Activated naive CD4-positive, alpha-beta T cell treated with anti-CD3 and anti-CD28 coated beads, Interleukin-2, amount 50 U/mL, for 24 hours (primary cell): Measurements from ENCODE around the gene TMEFF1.

Experiments used
- H3K27ac Mint-ChIP-seq: one replicate; pipeline ENCODE4 v1.8.0; 2021; ENCODE audit warnings: mild to moderate bottlenecking, mixed read lengths
- H3K27me3 Mint-ChIP-seq: one replicate; pipeline ENCODE4 v1.8.0; 2021; ENCODE audit warnings: mixed read lengths
- H3K36me3 Mint-ChIP-seq: one replicate; pipeline ENCODE4 v1.8.0; 2021; ENCODE audit warnings: mixed read lengths
- H3K4me1 Mint-ChIP-seq: one replicate; pipeline ENCODE4 v1.8.0; 2021; ENCODE audit warnings: mixed read lengths
- H3K4me3 Mint-ChIP-seq: one replicate; pipeline ENCODE4 v1.8.0; 2021; ENCODE audit warnings: mild to moderate bottlenecking, mixed read lengths
- H3K9me3 Mint-ChIP-seq: one replicate; pipeline ENCODE4 v1.8.0; 2021; ENCODE audit warnings: mixed read lengths

The TMEFF1 gene

GRCh38 chr9:100575006-100575405 is 102.1 kb downstream of the TMEFF1 start:
- no peaks in the 10 kb centered on the region for H3K27me3 Mint-ChIP-seq
- H3K36me3 Mint-ChIP-seq, result no peaks in the 10 kb centered on the region
- no peaks in the 10 kb centered on the region for H3K4me1 Mint-ChIP-seq
- no peak overlapping the region for H3K4me3 Mint-ChIP-seq
- no peak overlapping the region for H3K27ac Mint-ChIP-seq
- no peaks in the 10 kb centered on the region for H3K9me3 Mint-ChIP-seq

- H3K4me1 Mint-ChIP-seq, result no peaks in the 10 kb centered on the region
- no peak overlapping the region for H3K4me3 Mint-ChIP-seq
- no peaks in the 10 kb centered on the region for H3K27me3 Mint-ChIP-seq
- no peak overlapping the region for H3K27ac Mint-ChIP-seq
- no peaks in the 10 kb centered on the region for H3K36me3 Mint-ChIP-seq
- H3K9me3 Mint-ChIP-seq, result no peaks in the 10 kb centered on the region
Measured at GRCh38 chr9:100575765-100576386, 102.9 kb downstream of the TMEFF1 start.

- no peaks in the 10 kb centered on the region for H3K4me1 Mint-ChIP-seq
- H3K27me3 Mint-ChIP-seq, result no peaks in the 10 kb centered on the region
- no peaks in the 10 kb centered on the region for H3K36me3 Mint-ChIP-seq
- H3K4me3 Mint-ChIP-seq, result no peak within 1 kb of the TSS
- H3K9me3 Mint-ChIP-seq, result no peaks in the 10 kb centered on the region
- H3K27ac Mint-ChIP-seq, result no peak within 1 kb of the TSS
Measured at GRCh38 chr9:100577776-100578448, 105.0 kb downstream of the TMEFF1 start, which contains the start of gene CAVIN4. TSS of gene CAVIN4 (plus strand) at chr9:100578079. CDS start at chr9:100578144, 65 bp downstream.

GRCh38 chr9:100578610-100579009 is 105.7 kb downstream of the TMEFF1 start:
- Mint-ChIP-seq H3K27ac (no peak overlapping the region), H3K4me3 (no peak overlapping the region), H3K9me3 (no peaks in the 10 kb centered on the region), H3K36me3 (no peaks in the 10 kb centered on the region), H3K27me3 (no peaks in the 10 kb centered on the region), H3K4me1 (no peaks in the 10 kb centered on the region)

GRCh38 chr9:100579665-100580064 is 106.7 kb downstream of the TMEFF1 start:
- Mint-ChIP-seq H3K4me1 (no peaks in the 10 kb centered on the region), H3K9me3 (no peaks in the 10 kb centered on the region), H3K4me3 (no peak overlapping the region), H3K27me3 (no peaks in the 10 kb centered on the region), H3K27ac (no peak overlapping the region), H3K36me3 (no peaks in the 10 kb centered on the region)

GRCh38 chr9:100580257-100580656 is 107.3 kb downstream of the TMEFF1 start:
- no peak overlapping the region for H3K4me3 Mint-ChIP-seq
- H3K27me3 Mint-ChIP-seq, result no peaks in the 10 kb centered on the region
- H3K36me3 Mint-ChIP-seq, result no peaks in the 10 kb centered on the region
- H3K4me1 Mint-ChIP-seq, result no peaks in the 10 kb centered on the region
- no peak overlapping the region for H3K27ac Mint-ChIP-seq
- no peaks in the 10 kb centered on the region for H3K9me3 Mint-ChIP-seq

GRCh38 chr9:100581081-100581480 is 108.1 kb downstream of the TMEFF1 start:
- Mint-ChIP-seq H3K4me3 (no peak overlapping the region), H3K9me3 (no peaks in the 10 kb centered on the region), H3K36me3 (no peaks in the 10 kb centered on the region), H3K27me3 (no peaks in the 10 kb centered on the region), H3K4me1 (no peaks in the 10 kb centered on the region), H3K27ac (no peak overlapping the region)

GRCh38 chr9:100581661-100582060 is 108.7 kb downstream of the TMEFF1 start:
- Mint-ChIP-seq H3K27me3 (no peaks in the 10 kb centered on the region), H3K27ac (no peak overlapping the region), H3K4me3 (no peak overlapping the region), H3K36me3 (no peaks in the 10 kb centered on the region), H3K9me3 (no peaks in the 10 kb centered on the region), H3K4me1 (no peaks in the 10 kb centered on the region)

GRCh38 chr9:100583014-100583802 is 110.3 kb downstream of the TMEFF1 start:
- Mint-ChIP-seq H3K4me3 (no peak overlapping the region), H3K36me3 (no peaks in the 10 kb centered on the region), H3K4me1 (no peaks in the 10 kb centered on the region), H3K27ac (no peak overlapping the region), H3K9me3 (no peaks in the 10 kb centered on the region), H3K27me3 (no peaks in the 10 kb centered on the region)

- Mint-ChIP-seq H3K27ac (no peak overlapping the region), H3K4me3 (no peak overlapping the region), H3K36me3 (no peaks in the 10 kb centered on the region), H3K27me3 (no peaks in the 10 kb centered on the region), H3K9me3 (no peaks in the 10 kb centered on the region), H3K4me1 (no peaks in the 10 kb centered on the region)
Measured at GRCh38 chr9:100584951-100585350, 112.0 kb downstream of the TMEFF1 start.

GRCh38 chr9:100586093-100586492 is 113.1 kb downstream of the TMEFF1 start:
- Mint-ChIP-seq H3K36me3 (no peaks in the 10 kb centered on the region), H3K4me3 (no peak overlapping the region), H3K4me1 (no peaks in the 10 kb centered on the region), H3K9me3 (no peaks in the 10 kb centered on the region), H3K27me3 (no peaks in the 10 kb centered on the region), H3K27ac (no peak overlapping the region)

GRCh38 chr9:100587375-100587774 is 114.4 kb downstream of the TMEFF1 start:
- Mint-ChIP-seq H3K4me1 (no peaks in the 10 kb centered on the region), H3K4me3 (no peak overlapping the region), H3K9me3 (no peaks in the 10 kb centered on the region), H3K36me3 (no peaks in the 10 kb centered on the region), H3K27ac (no peak overlapping the region), H3K27me3 (no peaks in the 10 kb centered on the region)

- H3K27ac Mint-ChIP-seq, result no peak overlapping the region
- no peak overlapping the region for H3K4me3 Mint-ChIP-seq
- H3K4me1 Mint-ChIP-seq, result no peaks in the 10 kb centered on the region
- H3K27me3 Mint-ChIP-seq, result no peaks in the 10 kb centered on the region
- H3K9me3 Mint-ChIP-seq, result no peaks in the 10 kb centered on the region
- H3K36me3 Mint-ChIP-seq, result no peaks in the 10 kb centered on the region
Measured at GRCh38 chr9:100589582-100589981, 116.6 kb downstream of the TMEFF1 start.

GRCh38 chr9:100590481-100590880 is 117.5 kb downstream of the TMEFF1 start:
- Mint-ChIP-seq H3K27ac (no peak overlapping the region), H3K9me3 (no peaks in the 10 kb centered on the region), H3K4me3 (no peak overlapping the region), H3K4me1 (no peaks in the 10 kb centered on the region), H3K27me3 (no peaks in the 10 kb centered on the region), H3K36me3 (no peaks in the 10 kb centered on the region)

GRCh38 chr9:100591139-100591538 is 118.2 kb downstream of the TMEFF1 start:
- no peaks in the 10 kb centered on the region for H3K27me3 Mint-ChIP-seq
- H3K9me3 Mint-ChIP-seq, result no peaks in the 10 kb centered on the region
- no peak overlapping the region for H3K4me3 Mint-ChIP-seq
- no peaks in the 10 kb centered on the region for H3K36me3 Mint-ChIP-seq
- no peak overlapping the region for H3K27ac Mint-ChIP-seq
- peaks cover 5% of the 10 kb centered on the region for H3K4me1 Mint-ChIP-seq
